HG03432 (cell line): Measurements from ENCODE around the gene SZRD1.

Experiments
- ATAC-seq: cut with Tn5 transposase; IDR thresholded peaks from one replicate; pipeline ENCODE4 v1.9.1; 2021; ENCODE audit warnings: mild to moderate bottlenecking, moderate library complexity; ENCODE audit not compliant: unreplicated experiment

The SZRD1 gene

DNA sequence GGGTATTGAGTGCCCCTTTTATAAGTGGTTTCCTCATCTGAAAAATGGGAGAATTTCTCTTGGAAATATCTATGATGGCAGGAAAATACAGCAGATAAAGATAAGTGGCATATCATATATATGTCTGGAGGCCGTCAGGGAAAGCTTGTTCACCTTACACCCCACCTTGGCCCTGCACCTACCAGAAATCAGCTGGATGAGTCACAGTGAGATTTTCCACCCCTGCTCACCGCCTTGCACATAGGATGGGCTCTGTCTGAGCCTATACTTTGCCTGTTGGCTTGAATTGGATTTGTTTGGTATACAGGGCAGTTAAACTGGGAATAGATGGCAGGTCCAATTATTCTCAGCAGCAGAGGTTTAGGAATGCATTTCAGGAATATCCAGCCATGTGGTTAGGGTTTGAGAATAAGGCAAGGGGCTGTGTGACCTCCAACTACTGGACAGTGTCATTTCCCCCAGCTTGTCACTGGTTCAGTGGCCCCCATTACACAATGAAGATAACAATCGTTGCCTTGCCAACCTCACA, 70.0 kb downstream of the SZRD1 start, which contains the start of gene SPATA21:
SPATA21 (minus strand) TSS at position 479 of the 529 bp plus-strand sequence. CDS start 6,053 bp downstream, outside the sequence.
- ATAC-seq = no peak

DNA sequence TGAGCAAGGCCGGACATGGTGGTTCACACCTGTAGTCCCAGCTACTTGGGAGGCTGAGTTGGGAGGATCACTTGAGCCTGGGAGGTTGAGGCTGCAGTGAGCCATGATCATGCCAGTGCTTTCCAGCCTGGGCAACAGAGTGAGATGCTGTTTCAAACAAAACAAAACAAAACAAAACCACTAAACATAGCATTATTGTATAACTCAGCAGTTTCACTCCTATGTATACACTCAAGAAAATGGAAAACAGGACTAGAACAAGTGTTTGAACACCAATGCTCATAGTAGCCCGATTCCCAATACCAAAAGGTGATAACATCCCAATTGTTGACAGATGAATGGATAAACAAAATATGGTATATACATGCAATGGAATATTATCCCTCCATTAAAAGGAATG, 71.5 kb downstream of the SZRD1 start:
- ATAC-seq = no peak

DNA sequence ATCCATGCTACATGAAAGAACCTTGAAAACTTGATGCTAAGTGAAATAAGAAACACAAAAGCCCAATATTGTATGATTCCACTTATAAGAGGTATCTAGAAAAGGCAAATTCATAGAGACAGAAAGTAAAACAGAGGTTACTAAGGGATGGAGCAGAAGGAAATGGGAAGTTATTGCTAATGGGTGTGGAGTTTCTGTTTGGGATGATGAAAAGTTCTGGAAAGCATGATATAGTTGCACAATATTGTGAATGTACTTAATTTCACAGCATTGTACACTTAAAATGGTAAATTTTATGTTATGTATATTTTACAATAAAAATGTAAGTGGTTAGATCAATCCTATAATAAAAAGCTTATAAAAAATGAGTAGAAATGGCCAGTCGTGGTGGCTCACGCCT, 71.9 kb downstream of the SZRD1 start:
- no peak for ATAC-seq

DNA sequence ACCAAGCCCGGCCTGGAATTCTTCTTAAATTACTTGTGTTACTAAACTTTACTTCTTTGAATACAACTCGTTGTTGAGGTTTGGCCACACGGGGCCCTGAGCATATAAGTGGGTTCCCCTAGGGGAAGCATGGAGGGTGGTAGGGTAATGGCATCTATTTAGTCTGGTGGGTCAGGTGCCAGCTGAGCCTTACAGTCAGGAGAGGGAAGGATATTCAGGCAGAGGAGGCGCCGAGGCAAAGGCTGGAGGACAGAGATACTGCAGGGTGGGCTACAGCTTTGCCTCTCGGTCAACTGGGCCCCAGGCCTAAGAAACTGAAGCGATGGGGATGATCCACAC, 73.1 kb downstream of the SZRD1 start:
- peak; percentile 16 for ATAC-seq

DNA sequence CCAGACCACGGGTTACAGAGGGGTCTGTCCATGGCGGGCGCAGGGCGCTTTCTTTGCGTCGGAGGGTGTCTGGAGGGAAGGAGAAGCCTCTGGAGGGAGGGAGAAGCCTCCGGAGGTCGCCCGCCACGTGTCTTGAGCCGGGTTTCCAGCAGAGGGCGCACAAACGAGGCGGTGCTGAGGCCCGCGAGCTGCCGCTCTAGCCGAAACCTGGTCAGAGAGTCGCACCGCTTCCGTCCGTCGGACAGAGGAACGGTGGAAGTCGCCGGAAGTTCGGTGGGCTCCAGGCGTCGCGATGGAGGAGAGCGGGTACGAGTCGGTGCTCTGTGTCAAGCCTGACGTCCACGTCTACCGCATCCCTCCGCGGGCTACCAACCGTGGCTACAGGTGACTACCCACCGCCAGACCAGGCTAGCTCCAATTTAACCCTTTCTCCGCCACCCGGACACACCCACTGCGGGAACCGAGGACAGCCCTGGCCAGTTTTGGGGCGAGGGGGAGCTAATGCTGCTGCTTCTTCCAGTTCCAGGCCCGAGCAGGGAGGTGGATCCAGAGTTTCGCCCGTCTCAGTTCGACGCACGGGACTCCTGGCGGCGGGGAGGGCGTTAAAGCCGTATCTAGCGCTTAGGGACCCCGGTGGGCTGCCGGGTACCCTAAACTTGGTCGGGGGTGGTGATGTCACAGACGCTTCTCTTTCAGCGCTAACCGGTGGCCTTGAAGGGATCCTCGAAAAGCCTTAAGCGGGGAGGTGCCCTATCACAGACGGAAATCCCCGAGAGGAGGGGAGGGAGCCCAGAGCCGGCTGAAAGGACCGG, 73.6 kb downstream of the SZRD1 start, which contains the start of gene NECAP2:
NECAP2 (plus strand) TSS at position 255 of the 812 bp plus-strand sequence; CDS start at position 293, 38 bp downstream.
- peak; percentile 93 for ATAC-seq

DNA sequence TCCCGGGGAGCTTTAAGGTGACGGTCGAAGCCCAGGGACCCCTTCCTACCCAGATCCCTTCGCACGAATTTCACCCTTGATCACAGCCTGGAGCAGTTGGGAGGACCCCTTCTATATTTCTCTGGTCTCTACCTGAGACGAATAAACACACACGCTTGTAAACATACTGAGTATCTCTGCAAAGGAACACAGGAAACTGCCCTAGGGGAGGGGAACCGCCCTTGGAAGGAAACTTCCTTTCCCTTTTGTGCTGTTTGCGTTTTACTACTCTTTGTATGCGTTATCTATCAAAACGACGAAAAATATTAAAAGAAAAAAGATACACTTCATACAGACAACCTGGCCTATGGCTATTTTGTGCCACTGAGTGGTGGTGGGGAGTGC, 74.2 kb downstream of the SZRD1 start:
- no peak for ATAC-seq

DNA sequence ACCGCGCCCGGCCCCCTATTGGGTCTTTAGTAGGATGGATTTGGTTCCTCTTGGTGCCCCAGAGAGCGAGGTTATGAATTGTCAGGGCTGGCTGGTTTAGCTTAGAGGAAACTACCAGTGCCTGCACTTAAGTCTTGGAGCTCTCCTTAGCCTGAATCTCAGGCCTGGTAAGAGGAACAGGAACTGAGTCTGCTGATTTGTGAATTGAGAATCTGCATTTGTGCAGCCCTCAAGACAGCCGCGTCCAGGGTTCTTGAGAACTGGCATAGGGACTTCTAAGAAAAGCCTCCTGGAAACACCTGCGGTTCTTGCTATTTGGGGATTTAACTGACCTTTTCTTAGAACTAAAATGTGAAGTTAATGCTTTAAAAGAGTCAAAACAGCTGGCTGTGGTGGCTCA, 75.2 kb downstream of the SZRD1 start:
- ATAC-seq = no peak

DNA sequence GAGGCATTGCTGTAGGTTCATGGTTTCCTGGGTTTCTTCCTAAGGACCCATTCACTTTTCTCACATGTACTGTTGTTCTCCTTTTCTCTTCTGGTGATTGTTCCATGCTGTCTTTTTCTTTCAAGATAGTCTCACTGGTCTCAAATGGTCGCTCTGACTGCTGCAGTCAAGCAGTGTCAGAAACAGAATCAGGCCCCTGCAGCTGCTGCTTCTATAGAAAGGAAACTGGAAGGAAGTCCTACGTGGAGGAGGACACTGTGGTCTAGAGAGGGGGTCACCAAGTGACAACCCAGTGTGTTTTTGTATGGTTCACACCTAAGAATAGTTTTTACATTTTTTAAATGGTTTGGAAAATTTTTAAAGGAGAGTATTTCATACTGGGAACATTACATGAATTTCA, 75.9 kb downstream of the SZRD1 start:
- no peak for ATAC-seq

DNA sequence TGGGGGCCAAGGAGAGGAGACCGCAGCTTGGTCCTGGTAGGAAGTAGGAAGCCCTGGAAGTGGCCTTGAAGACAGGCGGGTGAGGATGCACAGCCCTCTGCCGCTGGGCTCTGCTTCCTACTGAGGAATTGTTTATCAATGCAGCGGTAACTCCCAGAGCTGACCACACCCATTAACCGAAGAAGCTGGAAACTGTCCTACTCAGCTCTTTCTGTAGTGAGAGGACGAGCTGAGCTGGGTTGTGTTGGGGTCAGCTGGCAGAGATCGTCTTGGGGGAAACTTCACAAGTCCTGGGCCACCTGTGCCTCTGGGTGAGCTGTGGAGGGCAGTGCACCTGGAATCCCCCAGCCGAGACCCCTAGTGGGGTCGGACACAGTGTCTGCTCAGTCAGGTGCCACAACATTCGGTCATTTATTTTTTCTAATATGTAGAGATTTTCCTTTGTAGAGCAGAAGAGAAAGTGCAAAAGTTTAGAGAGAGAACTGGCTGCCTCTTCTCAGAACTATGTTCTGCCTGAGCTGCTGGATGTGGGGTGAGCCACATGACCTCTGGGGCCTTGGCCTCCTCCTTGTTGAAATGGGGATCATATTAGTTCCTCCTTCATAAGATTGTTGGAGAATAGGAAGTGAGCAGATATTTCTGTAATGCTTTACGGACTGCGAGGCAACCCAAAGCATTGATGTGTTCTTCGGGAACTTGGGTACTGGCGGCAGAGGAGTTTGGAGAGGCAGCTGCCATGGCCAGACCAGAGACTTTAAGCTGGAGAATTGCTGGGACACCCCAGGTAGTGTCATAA, 77.1 kb downstream of the SZRD1 start:
- no peak for ATAC-seq

DNA sequence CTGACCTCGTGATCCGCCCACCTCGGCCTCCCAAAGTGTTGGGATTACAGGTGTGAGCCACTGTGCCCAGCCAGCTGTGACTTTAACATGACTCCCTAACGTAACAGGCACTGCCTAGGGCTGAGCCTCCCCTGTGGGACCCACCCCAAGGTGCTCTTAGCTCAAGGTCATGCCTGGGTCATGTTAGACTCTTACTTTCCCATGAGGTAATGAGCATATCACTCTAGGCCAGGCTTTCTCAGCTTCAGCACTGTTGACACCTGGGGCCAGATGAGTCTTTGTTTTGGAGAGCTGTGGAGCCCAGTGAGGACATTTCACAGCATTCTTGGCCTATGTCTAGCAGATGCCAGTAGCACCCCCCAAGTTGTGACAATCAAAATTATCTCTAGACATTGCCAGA, 78.0 kb downstream of the SZRD1 start:
- ATAC-seq = no peak

DNA sequence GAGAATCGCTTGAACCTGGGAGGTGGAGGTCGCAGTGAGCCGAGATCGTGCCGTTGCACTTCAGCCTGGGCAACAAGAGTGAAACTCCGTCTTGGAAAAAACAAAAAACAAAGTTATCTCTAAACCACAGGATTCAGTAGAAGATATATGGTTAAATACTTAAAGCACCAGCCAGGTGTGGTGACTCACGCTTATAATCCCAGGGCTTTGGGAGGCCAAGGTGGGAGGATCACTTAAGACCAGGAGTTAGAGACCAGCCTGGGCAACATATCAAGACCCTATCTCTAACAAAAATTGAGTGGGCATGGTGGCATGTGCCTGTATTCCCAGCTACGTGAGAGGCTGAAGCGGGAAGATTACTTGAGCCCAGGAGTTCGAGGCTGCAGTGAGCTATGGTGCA, 79.1 kb downstream of the SZRD1 start:
- no peak for ATAC-seq

DNA sequence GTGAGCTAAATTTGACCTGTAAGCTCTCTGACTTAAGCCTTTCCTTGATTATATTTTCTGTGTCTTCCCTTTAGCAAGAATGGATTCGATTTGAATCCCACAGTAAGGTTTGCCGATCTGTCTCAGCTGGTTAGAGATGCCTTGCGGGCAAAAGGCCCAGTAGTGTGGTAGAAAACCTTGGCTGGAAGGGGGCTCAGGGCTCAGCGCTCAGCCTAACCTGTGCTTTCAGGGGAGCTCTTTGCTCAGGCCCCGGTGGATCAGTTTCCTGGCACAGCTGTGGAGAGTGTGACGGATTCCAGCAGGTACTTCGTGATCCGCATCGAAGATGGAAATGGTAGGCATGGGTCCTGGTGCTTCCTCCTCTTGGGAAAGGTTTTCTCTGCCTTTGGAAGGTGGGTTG, 80.6 kb downstream of the SZRD1 start:
- ATAC-seq = no peak
